CD4-positive, alpha-beta T cell treated with Interleukin-15 for 4 hours (primary cell): ENCODE data around the gene TRPV5.

Source experiments
- DNase-seq: peaks from one replicate; pipeline ENCODE4 v3.0.0-alpha.2; 2020; ENCODE audit warnings: low spot score

Gene TRPV5

DNA sequence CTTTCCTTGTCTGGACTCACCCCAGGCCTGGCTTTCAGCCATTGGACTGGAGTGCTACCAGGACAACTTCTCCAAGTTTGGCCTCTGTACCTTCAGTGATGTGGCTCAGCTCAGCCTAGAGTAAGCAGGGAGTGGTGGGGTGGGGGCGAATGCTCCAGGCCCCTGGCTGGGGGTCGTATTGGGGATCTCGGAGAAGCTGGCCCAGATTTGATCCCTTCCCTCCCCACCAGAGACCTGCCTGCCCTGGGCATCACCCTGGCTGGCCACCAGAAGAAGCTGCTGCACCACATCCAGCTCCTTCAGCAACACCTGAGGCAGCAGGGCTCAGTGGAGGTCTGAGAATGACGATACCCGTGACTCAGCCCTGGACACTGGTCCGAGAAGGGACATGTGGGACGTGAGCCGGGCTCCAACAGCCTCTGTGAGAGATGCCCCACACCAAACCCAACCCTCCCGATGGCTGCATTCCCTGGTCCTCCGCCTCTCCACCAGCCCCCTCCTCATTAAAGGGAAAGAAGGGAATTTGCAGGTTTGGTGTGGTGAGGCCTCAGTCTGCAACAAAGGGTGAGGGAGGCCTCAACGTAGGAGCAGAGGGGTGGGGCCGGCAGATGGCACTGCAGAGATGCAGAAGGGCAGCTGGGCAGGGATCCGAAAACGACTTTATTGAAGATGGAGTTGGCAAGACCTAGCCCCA is 62.8 kb downstream of the TRPV5 start:
- DNase-seq: no peak

DNA sequence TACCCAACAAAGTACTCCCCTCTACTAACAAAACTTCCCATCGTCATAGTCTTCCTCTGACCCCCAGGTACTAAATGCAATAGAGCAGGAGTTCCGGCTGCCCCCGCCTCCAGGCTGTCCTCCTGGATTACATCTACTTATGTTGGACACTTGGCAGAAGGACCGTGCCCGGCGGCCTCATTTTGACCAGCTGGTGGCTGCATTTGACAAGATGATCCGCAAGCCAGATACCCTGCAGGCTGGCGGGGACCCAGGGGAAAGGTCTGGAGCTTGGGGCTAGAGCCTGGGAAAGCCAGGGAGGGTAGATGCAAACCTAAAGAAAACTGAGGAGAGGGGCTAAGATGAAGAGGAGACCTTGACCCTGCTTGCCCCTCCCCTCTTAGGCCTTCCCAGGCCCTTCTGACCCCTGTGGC is 63.4 kb downstream of the TRPV5 start:
- DNase-seq: no peak

DNA sequence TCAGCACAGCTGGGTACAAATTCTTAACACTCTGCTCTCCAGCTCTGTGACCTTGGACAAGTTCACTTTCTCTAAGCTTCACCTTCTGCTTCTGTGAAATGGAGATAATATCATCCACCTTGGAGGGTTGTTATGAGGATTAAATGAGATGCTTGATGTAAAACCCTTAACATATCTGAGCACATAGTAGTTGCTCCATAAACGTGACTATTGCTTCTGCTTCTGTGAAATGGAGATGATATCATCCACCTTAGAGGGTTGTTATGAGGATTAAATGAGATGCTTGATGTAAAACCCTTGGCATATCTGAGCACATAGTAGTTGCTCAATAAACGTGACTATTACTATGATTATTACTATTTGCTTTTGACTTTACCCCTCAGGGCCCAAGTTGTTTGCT is 64.1 kb downstream of the TRPV5 start:
- DNase-seq: no peak

DNA sequence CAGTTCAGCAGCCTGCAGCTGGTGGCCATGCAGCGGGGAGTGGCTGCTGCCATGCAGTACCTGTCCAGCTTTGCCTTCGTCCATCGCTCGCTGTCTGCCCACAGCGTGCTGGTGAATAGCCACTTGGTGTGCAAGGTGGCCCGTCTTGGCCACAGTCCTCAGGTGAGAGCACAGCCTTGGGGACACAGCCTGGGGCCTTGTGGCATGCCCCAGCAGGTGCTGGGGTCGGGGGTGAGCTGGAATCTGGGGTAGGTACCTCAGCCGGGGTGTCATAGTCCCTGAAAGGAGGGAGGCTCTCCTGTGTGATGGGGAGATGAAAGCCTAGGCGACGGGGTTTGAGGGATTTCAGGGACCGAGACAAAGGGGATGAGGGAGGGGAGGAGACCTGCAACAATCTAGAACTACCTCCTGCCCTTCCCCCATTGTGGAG is 64.5 kb downstream of the TRPV5 start:
- DNase-seq: no peak

DNA sequence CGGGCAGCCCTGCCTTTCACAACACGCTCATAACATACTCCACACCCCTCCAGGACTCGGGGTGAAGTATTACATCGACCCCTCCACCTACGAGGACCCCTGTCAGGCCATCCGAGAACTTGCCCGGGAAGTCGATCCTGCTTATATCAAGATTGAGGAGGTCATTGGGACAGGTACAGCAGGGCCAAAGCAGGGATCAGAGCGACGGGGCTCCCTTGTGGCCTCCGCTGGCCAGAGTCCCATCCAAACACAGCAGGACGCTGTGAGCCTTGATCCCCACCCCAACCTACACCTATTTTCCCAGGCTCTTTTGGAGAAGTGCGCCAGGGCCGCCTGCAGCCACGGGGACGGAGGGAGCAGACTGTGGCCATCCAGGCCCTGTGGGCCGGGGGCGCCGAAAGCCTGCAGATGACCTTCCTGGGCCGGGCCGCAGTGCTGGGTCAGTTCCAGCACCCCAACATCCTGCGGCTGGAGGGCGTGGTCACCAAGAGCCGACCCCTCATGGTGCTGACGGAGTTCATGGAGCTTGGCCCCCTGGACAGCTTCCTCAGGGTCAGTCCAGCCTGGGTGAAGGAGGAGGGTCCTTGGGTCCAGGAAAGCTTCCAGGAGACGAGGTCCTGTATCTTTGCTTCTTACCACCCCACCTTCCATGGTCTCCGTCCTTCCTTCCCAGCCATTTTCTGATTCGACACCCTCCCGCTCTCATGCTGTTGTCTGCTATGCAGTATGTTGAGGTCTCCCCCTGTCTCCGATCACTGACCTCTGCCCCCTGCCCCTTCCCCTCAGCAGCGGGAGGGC is 65.2 kb downstream of the TRPV5 start:
- no peak for DNase-seq

DNA sequence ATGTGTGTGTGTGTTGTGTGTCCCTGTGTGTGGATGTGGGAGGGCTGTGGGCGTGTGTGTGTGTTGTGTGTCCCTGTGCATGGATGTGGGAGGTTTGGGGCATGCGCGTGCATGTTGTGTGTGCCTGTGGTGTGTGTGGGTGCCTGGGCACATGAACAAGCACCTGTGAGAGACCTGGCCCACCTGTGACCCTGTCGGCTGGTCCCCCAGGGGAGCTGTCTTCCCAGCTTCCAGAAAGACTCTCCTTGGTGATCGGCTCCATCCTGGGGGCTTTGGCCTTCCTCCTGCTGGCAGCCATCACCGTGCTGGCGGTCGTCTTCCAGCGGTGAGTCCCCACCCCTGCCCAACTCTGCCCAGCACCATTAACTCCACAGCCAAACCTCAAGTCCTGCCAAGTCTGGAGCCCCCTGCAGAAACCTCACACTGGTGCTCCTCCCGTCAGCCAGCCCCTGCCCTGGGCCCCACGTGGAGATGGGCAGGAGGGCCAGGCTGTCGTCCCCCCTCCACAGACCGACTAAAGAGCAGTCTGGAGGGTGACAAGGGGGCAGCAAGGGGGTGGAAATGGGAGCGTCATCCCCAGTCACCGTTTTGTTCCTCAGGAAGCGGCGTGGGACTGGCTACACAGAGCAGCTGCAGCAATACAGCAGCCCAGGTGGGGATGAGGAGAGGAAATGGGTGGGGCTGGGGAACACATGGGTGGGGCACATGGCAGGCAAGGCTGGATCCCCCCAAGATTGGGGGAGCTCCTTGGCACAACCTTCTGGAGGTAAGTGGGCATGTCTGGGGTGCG is 66.0 kb downstream of the TRPV5 start:
- no peak for DNase-seq

DNA sequence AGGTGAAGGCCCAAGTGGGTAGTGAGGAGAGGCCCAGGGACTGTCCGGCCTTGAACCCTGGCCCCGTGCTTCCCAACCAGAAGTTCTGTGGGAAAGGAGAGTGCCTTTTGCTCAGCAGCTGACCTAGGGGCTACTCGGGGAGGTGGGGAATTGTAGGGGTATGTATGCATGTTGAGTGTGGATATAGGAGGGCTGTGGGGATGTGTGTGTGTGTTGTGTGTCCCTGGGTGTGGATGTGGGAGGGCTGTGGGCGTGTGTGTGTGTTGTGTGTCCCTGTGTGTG is 66.5 kb downstream of the TRPV5 start:
- DNase-seq: no peak

DNA sequence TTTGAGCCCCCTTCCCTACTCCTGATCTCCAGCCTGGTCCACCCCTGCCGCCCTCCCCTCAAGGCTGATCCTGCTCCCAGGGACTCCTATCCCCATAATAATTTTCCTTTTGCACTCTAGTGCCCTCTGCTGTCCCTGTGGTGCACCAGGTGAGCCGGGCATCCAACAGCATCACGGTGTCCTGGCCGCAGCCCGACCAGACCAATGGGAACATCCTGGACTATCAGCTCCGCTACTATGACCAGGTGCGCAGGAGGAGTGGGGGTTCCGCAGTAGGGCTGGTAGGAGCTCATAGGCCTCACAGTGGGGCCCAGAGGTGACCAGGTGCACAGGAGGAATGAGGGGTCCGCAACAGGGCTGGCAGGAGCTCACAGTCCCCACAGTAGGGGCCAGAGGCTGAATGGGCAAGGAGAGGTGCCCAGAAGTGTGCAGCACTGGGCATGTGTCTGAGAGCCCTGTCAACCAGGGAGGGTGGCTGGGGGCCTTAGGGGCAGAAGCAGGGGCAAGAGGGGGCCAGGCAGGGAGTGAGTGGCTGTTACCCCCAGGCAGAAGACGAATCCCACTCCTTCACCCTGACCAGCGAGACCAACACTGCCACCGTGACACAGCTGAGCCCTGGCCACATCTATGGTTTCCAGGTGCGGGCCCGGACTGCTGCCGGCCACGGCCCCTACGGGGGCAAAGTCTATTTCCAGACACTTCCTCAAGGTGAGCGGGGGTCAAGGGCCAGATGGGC is 67.0 kb downstream of the TRPV5 start:
- DNase-seq: peak; percentile 32

DNA sequence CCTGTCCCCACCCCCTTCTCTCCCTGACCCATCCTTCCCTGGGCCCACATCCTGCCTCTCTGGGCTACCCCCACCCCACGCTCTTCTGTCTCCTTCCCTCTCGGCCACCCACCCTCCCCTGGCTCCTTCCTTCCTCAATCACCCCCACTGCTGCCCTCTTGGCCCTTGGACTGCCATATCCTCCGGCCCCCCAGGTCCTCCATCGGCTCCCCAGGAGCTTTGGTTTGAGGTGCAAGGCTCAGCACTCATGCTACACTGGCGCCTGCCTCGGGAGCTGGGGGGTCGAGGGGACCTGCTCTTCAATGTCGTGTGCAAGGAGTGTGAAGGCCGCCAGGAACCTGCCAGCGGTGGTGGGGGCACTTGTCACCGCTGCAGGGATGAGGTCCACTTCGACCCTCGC is 67.8 kb downstream of the TRPV5 start:
- DNase-seq: no peak

DNA sequence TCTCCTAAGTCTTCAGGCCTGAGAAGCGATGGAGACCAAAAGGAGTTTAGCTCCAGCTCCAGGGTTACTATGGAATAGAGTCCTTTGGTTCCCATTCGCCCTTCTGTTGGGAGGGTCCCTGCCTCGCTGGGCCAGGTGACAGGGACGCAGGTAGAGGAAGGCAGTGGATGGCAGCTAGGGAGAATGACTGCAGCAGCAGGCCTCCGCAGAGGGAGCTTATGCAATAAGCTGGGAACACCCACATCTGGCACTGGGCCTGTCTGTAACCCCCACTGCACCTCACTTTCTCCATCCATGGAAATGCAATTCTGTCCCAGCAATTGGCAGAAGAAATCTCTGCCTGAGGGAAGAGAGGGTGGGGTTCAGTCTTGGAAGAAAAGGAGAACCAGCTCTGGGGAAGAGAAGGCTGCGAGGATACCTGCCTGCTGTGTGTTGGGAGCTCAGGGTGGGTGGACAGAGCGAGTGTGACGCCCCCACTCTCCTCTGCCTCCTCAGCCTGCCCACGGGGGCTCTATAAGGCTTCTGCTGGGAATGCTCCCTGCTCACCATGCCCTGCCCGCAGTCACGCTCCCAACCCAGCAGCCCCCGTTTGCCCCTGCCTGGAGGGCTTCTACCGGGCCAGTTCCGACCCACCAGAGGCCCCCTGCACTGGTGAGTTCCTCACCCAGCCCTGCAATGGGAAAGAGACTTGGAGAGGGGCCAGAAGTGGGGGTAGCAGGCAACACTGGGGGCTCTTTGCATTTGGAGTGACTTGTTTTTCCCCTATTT is 68.4 kb downstream of the TRPV5 start:
- DNase-seq: no peak

DNA sequence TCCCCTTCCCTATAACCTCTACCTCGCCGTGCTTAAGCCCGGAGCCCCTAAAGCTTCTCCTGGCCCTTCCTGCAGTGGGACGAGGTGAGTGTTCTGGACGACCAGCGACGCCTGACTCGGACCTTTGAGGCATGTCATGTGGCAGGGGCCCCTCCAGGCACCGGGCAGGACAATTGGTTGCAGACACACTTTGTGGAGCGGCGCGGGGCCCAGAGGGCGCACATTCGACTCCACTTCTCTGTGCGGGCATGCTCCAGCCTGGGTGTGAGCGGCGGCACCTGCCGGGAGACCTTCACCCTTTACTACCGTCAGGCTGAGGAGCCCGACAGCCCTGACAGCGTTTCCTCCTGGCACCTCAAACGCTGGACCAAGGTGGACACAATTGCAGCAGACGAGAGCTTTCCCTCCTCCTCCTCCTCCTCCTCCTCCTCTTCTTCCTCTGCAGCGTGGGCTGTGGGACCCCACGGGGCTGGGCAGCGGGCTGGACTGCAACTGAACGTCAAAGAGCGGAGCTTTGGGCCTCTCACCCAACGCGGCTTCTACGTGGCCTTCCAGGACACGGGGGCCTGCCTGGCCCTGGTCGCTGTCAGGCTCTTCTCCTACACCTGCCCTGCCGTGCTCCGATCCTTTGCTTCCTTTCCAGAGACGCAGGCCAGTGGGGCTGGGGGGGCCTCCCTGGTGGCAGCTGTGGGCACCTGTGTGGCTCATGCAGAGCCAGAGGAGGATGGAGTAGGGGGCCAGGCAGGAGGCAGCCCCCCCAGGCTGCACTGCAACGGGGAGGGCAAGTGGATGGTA is 69.5 kb downstream of the TRPV5 start:
- DNase-seq: no peak

DNA sequence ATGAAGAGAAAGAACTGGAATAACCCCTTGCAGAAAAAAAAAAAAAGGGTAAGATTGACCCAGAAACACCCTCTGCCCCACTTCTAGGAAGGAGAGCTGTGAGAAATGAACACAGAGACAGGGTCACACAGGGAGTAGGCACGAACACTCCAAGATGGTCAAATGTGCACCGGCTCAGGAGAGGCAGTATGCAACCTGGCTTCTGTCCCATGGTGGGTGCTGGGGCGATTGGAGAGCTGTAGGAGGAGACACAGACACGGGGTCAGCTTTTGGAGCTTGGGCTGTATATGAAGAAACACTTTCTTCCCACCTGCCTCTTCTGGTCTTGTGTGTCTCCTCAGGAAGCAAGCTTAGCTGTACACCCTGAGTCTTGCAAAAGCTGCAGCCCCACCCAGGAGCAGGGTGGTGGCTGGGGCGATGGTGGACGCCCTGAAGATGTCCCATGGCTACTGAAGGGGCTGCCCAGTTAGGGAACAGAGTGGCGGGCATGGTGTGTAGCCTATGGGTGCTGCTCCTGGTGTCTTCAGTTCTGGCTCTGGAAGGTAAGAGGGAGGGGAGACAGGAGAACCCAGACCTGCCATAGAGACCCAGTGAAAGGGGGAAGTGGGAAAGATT is 70.7 kb downstream of the TRPV5 start:
- DNase-seq: no peak

DNA sequence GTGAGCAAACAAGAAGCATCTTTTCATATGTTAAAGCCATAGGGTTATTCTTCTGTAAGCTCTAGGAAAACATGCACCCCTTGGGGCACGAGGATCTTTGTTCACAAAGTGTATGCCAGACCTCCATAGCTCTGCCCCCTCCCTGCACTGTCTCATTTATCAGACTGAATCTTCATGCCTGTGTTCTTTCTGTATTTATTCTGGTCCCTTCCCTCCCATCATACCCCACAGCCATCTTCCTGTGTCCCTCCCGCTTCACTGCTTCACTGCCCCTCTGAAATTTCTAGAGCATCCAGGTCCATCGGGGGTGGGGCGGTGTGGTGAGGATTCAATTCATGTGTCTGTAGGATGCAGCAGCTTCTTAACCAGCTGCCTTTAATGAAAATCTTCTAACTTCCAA is 71.2 kb downstream of the TRPV5 start:
- DNase-seq: no peak

DNA sequence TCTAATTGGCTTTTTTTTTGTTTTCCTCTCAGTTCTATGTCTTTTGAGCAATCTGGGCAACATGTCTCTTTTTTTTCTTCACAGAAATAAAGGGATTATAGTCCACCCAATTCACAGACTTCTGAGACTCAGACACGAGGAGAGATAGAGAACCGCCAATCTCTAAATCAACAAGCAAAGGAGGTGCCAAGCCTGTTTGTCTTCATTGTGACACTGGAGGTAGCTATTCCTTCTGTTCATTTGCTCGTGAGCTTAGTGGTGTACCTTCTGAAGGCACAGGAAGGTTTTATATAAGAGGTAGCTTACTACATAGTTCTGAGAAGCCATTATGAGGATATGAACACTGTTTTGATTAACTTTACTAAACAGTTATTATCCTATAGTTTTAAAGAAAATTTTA is 72.6 kb downstream of the TRPV5 start:
- no peak for DNase-seq

DNA sequence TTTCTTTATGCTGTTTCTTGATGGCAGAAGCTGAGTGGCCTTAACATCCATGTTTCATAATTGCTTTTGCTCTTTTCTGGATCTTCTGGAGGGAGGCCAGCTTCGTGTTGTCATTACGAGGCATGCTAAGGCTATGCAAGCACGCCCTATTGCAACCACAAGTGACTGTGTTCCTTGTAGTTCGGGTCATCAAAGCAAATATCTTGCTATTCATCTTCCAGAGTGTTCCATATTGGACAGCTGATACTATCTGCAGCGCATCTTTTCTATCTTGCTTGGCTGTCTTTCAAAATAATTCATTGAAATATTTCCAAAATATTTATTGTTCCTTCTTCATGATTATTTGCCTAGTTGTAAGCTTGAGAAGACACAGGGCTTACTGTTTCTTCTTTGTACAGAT is 73.7 kb downstream of the TRPV5 start:
- DNase-seq: no peak

DNA sequence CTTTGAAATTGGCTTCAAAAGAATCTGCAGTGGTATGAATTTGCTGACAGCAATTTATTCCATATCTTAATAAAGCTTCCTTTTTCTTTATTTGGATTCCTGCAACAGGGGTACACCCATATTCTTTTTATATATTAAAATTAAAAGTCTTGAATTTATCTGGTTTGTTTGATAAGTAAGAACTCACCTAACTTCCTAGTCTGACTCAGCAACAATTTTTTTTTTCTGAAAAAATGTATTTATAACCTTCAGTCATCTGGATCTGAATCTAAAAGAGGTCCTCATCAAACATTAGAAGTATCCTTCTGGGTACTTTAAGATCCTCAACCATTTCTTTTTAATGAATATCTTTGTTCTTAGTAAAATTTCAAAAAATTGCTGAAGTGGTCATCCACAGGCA is 74.1 kb downstream of the TRPV5 start:
- no peak for DNase-seq
